Stimulated activated naive CD8-positive, alpha-beta T cell treated with anti-CD3 and anti-CD28 coated beads, Interleukin-15, Interleukin-2, amounts not matched to agents 100 ng/mL and 50 ng/mL, for 24 hours (primary cell): Measurements from ENCODE around the gene LCE2C.
"Not testable (repeated sequence)": the region's sequence is repeated elsewhere in the genome, so short reads cannot be mapped to it uniquely, and the experiment has no call there.

Experiments
- H3K27ac Mint-ChIP-seq: one replicate; pipeline ENCODE4 v1.8.0; 2021; ENCODE audit warnings: mild to moderate bottlenecking, mixed read lengths
- H3K27me3 Mint-ChIP-seq: one replicate; pipeline ENCODE4 v1.8.0; 2021; ENCODE audit warnings: mixed read lengths
- H3K36me3 Mint-ChIP-seq: one replicate; pipeline ENCODE4 v1.8.0; 2021; ENCODE audit warnings: low read depth, mixed read lengths
- H3K4me1 Mint-ChIP-seq: one replicate; pipeline ENCODE4 v1.8.0; 2021; ENCODE audit warnings: low read depth, mixed read lengths
- H3K4me3 Mint-ChIP-seq: one replicate; pipeline ENCODE4 v1.8.0; 2021; ENCODE audit warnings: mild to moderate bottlenecking, mixed read lengths
- H3K9me3 Mint-ChIP-seq: one replicate; pipeline ENCODE4 v1.8.0; 2021; ENCODE audit warnings: mixed read lengths

Gene LCE2C

DNA sequence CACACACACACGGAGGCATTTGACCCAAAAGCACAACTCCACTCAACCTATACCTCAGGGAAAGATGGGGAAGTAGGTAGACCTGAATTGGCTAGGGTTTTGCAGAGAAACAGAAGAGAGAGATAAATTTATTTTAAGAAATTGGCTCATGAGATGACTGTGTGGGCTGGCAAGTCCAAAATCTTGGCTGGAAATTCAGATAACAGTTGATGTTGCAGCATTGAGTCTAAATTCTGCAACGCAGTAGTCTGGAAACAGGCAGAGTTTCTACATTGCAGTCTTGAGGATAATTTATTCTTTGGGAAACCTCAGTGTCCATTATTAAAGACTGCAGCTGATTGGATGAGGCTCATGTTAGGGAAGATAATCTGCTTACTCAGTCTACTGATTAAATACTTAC is 6.5 kb downstream of the LCE2C start:
- Mint-ChIP-seq H3K27me3 (peaks cover 18% of the 10 kb centered on the region), H3K9me3 (no peaks in the 10 kb centered on the region), H3K4me3 (no peak overlapping the region), H3K27ac (no peak overlapping the region), H3K36me3 (no peaks in the 10 kb centered on the region), H3K4me1 (no peaks in the 10 kb centered on the region)

DNA sequence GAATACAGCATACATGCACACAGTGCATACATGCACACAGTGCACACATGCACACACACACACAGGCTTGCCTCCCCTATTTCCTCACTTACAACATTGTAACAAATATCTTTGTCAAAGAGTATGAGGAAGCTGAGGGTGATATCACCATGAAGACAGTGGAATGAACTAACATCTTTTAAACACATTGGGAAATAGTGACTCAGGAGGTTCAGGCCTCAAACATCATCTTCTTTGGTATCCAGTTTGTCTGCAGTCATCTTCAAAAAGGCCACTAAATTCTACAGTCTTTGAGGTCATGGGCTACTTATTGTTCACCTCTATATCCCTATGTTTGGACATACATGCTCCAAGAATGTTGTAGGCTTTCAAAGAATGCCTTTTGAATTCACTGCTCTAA is 8.8 kb downstream of the LCE2C start:
- H3K36me3 Mint-ChIP-seq, result no peaks in the 10 kb centered on the region
- H3K27me3 Mint-ChIP-seq, result peaks cover 18% of the 10 kb centered on the region
- H3K27ac Mint-ChIP-seq, result no peak overlapping the region
- no peaks in the 10 kb centered on the region for H3K4me1 Mint-ChIP-seq
- no peak overlapping the region for H3K4me3 Mint-ChIP-seq
- H3K9me3 Mint-ChIP-seq, result no peaks in the 10 kb centered on the region

DNA sequence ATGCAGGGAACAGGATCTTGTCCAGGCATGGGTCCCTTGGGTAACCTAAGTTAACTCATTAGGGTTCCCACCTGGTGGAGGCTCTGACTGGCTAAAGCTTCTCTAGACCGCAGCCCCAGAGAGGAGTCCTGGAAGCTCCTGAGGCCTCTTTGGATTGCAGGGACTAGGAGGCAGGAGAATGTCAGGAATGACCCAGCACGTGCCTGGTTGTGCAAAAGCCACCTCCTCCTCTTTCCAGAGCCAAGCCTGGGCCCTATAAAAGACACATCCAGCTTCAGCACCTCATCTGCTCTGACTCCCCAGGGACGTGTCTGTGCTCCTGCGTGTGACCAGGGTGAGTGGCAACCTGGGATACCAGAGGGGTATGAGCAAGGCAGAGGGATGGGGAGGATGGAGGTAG is 10.7 kb downstream of the LCE2C start, which contains the start of gene LCE2B:
Gene LCE2B (plus strand): TSS at position 301 of the 400 bp plus-strand sequence. CDS start 721 bp downstream, outside the sequence.
- H3K27me3 Mint-ChIP-seq, result peaks cover 26% of the 10 kb centered on the region
- not testable (repeated sequence) for H3K27ac Mint-ChIP-seq, H3K4me3 Mint-ChIP-seq, H3K9me3 Mint-ChIP-seq, H3K36me3 Mint-ChIP-seq, H3K4me1 Mint-ChIP-seq

DNA sequence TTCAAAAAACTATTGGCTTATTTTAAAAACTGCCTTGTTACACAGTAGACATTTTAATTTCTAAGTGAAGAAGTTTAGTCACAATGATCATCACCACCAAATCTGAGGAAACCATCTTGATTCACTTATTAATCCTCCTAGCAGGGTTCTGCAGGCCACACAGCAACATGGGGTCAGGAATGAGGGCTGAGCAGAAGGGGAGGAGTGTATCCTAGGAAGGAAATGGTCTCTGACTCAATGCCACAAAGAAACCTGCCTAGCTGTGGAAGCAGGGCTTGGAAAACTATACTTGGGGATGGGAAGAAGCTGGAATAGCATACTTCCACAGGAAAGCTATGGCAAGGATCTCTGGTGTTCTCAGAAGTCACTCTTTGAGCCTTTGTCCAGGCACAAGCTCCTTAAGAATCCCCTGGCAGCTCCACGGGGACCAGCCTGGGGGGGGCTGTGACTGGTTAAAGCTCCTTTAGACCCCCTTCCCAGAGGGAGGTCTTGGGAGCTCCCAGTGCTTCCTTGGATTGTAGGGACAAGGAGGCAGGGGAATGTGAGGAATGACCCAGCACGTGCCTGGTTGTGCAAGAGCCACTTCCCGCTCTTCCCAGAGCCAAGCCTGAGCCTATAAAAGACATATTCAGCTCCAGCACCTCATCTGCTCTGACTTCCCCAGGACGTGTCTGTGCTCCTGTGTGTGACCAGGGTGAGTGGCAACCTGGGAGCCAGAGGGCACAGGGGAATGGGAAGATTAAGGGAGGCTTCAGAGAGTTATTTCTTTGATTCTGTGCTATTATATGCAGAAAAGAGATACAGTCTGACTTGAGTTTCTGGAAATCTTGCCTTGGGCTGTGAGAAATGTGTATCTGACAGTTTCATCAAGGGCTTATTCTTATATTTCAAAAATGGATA is 22.9 kb downstream of the LCE2C start, which contains the start of gene LCE2A:
Gene LCE2A (plus strand): TSS at position 645 of the 900 bp plus-strand sequence. CDS start 557 bp downstream, outside the sequence.
- Mint-ChIP-seq H3K27me3 (peaks cover 8% of the 10 kb centered on the region), H3K4me1 (no peaks in the 10 kb centered on the region), H3K4me3 (no peak within 1 kb of the TSS), H3K27ac (no peak within 1 kb of the TSS), H3K36me3 (no peaks in the 10 kb centered on the region), H3K9me3 (no peaks in the 10 kb centered on the region)

DNA sequence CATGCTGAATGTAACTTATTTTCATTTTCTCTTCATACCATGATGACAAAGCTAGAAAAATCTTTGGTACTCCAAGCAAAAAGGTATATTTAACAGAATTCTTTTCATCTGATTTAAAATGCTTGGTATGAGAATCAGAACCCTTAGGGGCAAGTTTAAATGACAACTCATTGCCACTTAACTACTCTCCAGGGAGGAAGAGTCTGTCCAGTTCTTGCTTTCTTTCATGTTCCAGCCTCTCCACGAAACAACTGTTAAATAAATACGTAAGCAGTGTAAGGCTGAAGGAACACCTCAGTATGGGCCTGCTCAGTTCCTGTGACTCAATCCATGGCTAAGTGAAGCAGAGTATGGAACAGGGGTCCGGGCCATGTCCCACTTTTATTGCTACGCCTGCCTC is 24.7 kb downstream of the LCE2C start:
- H3K36me3 Mint-ChIP-seq, result no peaks in the 10 kb centered on the region
- no peak overlapping the region for H3K4me3 Mint-ChIP-seq
- H3K9me3 Mint-ChIP-seq, result no peaks in the 10 kb centered on the region
- peaks cover 12% of the 10 kb centered on the region for H3K27me3 Mint-ChIP-seq
- no peak overlapping the region for H3K27ac Mint-ChIP-seq
- H3K4me1 Mint-ChIP-seq, result no peaks in the 10 kb centered on the region

DNA sequence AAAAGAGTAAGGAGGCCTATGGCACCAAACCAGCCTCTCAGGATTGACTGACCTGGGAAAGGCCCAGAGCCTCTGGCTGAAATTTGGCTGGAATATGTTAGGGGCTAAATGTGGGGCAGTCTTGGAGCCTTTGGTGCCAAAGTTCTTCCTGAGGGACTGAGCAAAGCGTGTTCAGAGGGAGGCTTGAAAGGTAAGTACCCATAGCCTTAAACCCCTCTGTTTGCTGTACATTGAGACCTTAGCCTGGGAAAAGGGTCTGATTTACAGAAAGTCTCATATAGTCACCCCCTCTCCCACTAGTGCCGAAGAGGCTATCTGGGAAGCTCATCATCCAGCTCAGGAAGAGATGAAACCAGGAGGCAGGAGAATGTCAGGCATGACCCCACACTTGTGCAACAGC is 32.8 kb downstream of the LCE2C start, which contains the start of gene LCE4A:
Gene LCE4A (plus strand): TSS at position 301 of the 400 bp plus-strand sequence. CDS start 916 bp downstream, outside the sequence.
- no peaks in the 10 kb centered on the region for H3K9me3 Mint-ChIP-seq
- H3K4me1 Mint-ChIP-seq, result no peaks in the 10 kb centered on the region
- H3K4me3 Mint-ChIP-seq, result no peak within 1 kb of the TSS
- peaks cover 36% of the 10 kb centered on the region for H3K27me3 Mint-ChIP-seq
- H3K27ac Mint-ChIP-seq, result no peak within 1 kb of the TSS
- no peaks in the 10 kb centered on the region for H3K36me3 Mint-ChIP-seq

DNA sequence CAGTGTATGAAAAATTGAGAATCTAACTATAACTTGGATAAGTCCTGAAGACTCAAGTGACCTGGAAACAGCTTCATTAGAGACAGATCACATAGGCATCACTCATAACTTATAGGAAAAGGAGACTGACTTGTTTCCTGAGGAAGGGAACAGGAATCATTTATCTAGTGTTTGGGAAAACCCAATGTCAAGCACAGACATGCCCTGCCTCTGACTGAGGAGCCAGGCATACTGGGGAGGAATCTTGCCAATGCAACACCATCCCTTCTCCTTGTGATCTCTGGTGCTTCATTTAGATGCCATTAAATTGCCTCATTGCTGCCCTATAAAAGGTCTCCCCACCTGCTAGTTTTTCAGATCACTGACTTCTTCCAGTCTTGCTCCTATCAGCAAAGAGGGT is 43.2 kb downstream of the LCE2C start:
- Mint-ChIP-seq H3K36me3 (no peaks in the 10 kb centered on the region), H3K27me3 (peaks cover 25% of the 10 kb centered on the region), H3K9me3 (peaks cover 8% of the 10 kb centered on the region), H3K27ac (no peak overlapping the region), H3K4me3 (no peak overlapping the region), H3K4me1 (no peaks in the 10 kb centered on the region)

DNA sequence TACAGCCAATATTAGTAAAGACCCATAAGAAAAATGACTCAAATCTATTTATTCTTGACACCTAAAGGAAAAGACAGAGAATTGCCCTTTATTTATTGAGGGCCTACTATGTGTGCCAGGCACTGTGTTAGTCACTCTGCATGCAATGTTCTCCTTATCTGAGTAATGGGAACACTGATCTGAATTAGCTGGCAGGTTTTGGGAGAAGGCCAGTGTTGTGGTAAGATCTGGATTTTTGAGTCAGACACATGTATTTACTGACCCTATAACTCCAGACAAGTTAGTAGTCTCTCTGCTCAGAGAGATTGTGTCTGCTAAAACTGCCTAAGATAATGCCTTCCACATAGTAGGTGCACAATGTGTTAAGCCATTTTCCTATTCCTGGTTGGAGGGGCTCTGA is 50.2 kb downstream of the LCE2C start:
- peaks cover 12% of the 10 kb centered on the region for H3K27me3 Mint-ChIP-seq

More for the DNA sequence above, 50.2 kb downstream of the LCE2C start:
- Mint-ChIP-seq H3K4me3 (no peak overlapping the region), H3K36me3 (no peaks in the 10 kb centered on the region), H3K27ac (no peak overlapping the region), H3K9me3 (no peaks in the 10 kb centered on the region), H3K4me1 (no peaks in the 10 kb centered on the region)
